Midbrain (tissue), 1 donor: ENCODE data around the gene PPP1R18.
A peak's percentile ranks its signal among the peaks of the same experiment; 100 is the strongest.
"Not testable (repeated sequence)": the region's sequence is repeated elsewhere in the genome, so short reads cannot be mapped to it uniquely, and the experiment has no call there.

Source experiments
- DNase-seq: peaks from one replicate; lab custom pipeline; 2025; lab: John Stamatoyannopoulos, UW

Gene PPP1R18

GRCh38 chr6:30666300-30666699 is 20.1 kb downstream of the PPP1R18 start:
- DNase-seq: not testable (repeated sequence)

DNA sequence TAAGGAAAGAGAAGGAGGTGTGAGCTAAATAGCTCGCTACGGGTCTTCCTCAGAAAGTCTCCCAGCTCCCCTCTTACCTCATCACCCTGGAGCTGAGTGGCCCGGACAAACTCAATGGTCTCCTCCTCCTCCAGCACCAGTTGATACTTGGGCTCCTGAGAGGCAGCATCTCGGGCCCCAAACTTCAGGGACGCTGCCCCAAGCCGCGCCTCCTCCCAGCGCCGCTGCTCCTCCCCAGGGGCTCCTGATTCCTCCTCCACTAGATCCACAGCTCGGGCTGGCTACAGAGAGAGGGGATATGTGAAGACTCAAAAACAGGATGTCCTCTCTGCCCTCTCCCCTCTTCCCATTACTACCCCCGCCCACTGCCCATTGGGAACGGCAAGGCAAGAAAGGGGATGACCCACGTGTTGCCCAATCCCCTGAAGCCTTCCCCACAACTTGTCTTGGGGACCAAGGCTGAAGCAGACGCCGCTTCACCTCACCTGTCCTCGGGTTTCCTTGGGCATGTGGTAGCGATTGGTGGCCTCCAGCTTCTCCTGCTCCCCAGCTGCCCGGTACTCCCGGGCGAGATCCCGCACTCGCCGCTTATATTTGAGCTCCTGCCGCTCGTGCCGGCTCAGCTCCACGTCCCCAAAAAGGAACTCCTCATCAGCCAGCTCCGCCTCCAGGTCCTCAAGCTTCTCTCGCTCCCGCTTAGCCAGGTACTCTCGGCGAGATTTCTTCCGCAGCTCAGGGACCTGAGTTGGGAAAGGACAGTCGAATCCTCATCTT is 21.3 kb downstream of the PPP1R18 start:
- DNase-seq: no peak

DNA sequence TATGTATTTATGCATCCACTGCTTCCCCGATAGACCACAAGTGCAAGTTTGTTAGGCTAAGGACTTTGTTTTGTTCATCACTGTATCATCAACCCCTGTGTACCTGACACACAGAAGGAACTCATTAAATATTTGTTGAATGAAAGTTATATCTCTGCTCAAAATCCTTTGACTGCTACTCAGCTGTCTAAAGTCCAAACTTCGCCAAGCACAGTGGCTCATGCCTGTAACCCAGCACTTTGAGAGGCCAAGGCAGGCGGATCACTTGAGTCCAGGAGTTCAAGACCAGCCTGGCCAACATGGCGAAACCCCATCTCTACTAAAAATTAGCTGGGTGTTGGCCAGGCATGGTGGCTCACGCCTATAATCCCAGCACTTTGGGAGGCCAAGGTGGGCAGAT is 28.5 kb downstream of the PPP1R18 start:
- not testable (repeated sequence) for DNase-seq

GRCh38 chr6:30657454-30657853 is 29.0 kb downstream of the PPP1R18 start:
- no peak for DNase-seq

DNA sequence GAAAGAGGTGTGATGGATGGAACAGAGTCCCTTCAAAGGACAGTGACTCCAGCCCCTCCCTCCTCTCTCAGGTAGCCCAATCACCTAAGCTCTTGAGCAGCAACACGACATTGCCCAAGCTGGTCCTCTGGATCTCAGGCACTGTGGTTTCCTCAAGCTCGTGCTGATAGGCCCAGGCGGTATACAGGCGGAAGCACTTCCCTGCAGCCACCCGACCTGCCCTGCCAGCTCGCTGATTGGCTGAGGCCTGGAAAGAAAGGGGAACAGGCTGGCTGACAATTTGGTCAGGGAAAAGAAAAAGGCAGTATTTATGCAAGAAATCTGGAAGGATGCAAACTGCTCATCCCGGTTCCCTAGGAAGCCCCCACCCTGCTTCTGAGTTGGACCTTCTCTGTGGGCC is 29.9 kb downstream of the PPP1R18 start:
- no peak for DNase-seq

DNA sequence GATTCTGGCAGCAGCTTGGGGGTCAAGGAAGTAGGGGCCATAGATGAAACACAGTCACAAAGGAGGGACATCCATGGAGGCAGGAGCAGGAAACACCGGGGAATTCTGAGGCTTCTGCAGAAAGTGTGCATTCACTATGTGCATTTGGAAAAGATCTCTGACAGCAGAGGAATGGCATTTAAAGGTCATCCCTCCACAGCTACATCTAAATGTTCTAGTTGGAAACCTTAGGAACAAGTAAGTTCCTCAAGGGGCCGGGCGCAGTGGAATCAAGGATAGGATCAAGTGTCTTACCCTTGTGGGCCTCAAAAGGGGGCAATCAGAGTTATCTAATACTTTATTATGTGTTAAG is 30.7 kb downstream of the PPP1R18 start:
- no peak for DNase-seq

DNA sequence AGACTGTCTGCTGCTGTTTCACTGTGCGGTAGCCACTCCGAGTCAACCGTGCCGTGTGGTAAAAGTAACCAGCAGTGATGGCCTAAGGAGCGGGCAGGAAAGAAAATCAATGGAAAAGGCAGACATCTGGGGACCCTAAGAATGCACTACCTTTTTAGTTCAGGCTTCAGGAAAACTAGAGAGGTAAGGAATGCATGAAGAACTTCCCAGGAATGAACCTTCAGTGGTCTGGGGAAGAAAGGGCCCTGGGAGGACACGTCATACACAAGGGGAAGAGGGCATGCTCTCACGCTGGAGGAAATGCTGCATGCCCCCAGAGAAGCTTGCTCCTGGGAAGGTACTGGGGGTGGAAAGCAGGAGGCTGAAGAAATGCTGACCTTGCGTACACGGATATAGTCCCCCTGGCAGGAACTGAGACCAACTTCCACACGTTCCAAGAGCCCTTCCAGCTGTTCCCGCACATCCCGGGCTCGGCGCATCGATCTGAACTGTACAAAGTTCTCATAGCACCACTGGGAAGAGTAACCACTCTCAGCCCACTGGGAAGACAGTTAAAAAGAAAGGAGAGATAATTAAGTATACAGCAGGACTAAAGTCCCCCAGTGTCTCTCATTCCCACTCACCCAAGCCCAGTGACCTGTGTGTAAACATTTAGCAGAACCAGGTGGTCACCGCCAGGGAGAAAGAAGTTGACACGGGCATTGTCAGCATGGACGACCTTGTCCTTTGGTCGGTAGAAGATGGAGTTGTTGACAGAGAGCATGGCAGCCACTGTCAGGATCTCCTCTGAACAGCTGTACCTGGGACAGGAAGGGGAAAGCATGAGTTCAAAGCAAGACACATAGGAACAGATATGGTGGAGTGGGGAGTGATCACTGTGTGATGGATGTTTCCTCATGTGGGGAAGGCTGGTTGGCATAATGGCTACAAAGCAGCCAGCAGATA is 31.4 kb downstream of the PPP1R18 start:
- DNase-seq: no peak

DNA sequence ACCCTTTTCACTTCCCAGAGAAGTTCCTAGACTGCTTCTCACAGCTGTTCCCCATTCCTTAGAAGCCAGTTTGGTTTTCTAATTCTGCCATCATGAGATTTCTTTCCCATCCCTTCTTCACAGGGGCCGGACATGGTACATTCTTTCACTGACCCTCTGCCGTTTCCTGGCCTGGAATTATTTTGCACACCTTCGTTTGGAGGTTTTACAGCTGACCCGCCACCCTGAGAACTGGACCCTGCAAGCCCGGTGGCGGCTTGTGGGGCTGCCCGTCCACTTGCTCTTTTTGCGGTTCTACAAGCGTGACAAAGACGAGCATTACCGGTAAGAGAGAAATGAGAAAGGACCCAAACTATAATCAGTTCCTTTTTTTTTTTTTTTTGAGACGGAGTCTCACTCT is 35.3 kb downstream of the PPP1R18 start:
- DNase-seq: no peak

DNA sequence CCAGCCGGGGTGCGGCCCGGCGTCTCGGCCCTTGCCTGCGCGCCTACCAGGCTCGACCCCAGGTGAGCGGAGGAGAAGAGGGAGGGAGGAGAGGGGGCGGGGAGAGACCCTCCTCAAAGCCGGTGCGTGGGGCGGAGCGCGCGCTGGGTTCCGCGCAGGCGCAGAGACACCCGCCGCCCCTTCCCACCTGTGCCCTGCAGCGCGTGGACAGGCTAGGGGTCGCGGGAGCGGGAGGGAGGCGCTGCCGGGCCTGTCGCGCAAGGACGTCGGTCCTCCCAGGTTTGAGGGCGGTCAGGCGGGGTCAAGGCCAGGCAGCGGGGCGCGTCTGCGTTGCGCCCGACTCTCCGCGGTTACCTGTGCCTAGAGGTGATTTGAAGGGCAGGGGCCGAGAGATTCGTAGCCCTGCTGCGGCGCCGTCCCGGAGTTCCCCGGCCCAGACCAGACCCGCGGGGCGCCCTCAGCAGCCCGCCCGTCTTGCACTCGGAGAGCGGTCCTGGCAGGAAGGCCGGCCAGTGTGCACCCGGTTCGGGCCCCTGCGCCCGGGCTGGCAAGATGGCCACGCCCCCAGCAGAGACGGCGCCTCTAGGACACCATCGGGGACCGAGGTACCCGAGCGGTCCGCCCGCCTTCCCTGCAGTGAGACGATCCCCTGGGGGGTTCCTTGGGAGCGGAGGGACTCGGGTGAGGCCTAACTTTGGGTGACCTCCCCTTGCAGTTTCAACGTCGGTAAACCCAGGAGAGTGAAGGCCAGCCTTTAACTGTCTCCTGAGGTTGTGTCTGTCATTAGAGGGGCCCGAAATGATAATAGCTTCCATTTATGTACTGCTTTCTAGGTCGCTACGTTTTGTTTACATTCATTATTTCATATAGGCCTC is 39.0 kb downstream of the PPP1R18 start:
- peak; percentile 80 for DNase-seq

- peak; percentile 95 for DNase-seq
These were observed 39.8 kb downstream of the PPP1R18 start, which contains the start of gene C6orf136 for GRCh38 chr6:30646450-30647241. TSS of gene C6orf136 (plus strand) at chr6:30647133. CDS start at chr6:30647232, 99 bp downstream.

- no peak for DNase-seq
These were observed 40.5 kb downstream of the PPP1R18 start for GRCh38 chr6:30645989-30646388.

- no peak for DNase-seq
These were observed 41.7 kb downstream of the PPP1R18 start for GRCh38 chr6:30644769-30645168.

- no peak for DNase-seq
These were observed 42.8 kb downstream of the PPP1R18 start for GRCh38 chr6:30643656-30644055.

DNA sequence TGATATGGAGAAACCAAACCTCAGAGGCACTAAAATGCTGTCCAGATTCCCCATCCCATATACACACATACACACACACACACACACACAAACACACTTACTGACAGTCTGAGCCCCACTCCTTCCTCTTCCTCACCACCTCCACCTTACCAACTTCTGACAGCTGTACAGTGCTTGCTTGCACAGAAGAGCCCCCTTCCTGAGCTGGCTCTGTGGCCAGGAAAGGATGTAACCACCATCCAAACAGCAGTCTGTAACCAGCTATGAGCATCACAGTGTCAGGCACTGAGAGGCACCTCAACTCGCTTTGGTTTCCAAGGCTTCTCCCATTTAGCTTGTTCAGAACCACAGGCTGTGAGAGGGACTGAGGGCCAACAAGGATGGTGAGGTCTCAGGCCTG is 45.4 kb downstream of the PPP1R18 start:
- DNase-seq: no peak

GRCh38 chr6:30640481-30640880 is 46.0 kb downstream of the PPP1R18 start:
- no peak for DNase-seq

- no peak for DNase-seq
These were observed 50.6 kb downstream of the PPP1R18 start for GRCh38 chr6:30635834-30636233.

DNA sequence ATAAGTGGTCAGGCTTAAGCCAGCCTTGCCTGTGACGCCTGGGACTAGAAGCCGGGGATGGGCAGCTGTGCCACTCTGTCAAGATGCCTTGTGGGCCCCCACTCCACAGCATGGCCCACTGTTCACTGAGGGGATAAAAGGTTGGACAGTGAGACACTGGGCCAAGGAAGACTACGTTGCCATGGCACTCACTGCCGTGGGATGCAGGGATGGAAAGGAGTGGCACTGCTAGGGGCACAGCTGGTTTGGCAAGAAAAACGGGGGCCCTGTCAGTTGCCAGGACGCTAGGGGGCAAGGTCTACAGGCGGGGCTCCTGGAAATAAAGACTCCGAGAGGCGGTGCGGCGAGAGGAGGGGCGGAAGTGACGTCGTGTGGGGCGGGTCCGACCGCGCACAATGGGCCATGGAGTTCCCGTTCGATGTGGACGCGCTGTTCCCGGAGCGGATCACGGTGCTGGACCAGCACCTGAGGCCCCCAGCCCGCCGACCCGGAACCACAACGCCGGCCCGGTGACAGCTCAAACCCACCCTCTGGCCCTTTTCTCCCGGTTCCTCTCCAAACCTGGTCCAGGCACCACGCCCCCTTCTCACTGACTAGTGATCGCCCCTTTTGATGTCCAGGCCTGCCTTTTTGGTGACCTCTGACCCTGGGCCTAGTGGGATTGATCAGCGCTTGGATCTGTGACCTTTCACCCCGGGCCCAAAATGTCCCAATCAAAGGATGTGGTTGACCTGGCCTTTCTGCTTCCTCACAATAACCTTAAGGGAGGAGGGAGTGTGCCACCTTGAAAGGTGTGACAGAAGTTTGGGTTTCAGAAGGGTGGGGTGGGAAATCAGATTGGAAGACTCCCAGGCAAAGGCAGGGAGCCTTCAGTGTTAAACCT is 59.7 kb downstream of the PPP1R18 start, which contains the start of gene ATAT1:
Gene ATAT1, plus strand, starts transcription at position 391 of the 883 bp plus-strand sequence.
- peak; percentile 90 for DNase-seq
